ENCODE data around the gene UBTF.

- no peak for TF ChIP-seq ZNF138 (CRISPR knock-in tag; conservative IDR thresholded peaks at IDR 0.05)
- no peak for TF ChIP-seq CTCF (IDR thresholded peaks at IDR 0.05)
- no peak for TF ChIP-seq CDX4 (CRISPR knock-in tag; IDR thresholded peaks at IDR 0.05; ENCODE audit: borderline replicate concordance)
- TF ChIP-seq USF2 (CRISPR knock-in tag; IDR thresholded peaks at IDR 0.05), result no peak
- no peak for TF ChIP-seq SP1 (CRISPR knock-in tag; conservative IDR thresholded peaks at IDR 0.05)
- no peak for TF ChIP-seq ARID4B (CRISPR knock-in tag; IDR thresholded peaks at IDR 0.05; ENCODE audit: borderline replicate concordance)
- no peak for TF ChIP-seq TCF7 (CRISPR knock-in tag; IDR thresholded peaks at IDR 0.05; ENCODE audit: low read depth)
Measured at GRCh38 chr17:44266402-44267164, 47.1 kb upstream of the UBTF start.
